Brain microvascular endothelial cell (primary cell): ENCODE results near the gene OSBPL2.

Experiments
- DNase-seq: peaks from one replicate; pipeline ENCODE4 v3.0.0-alpha.2; 2020
- H3K27ac ChIP-seq: fragments of 250-450 bp; sonication (Bioruptor Pico); 2 replicates; pipeline ENCODE4 v1.5.1; 2020; ENCODE audit warnings: mild to moderate bottlenecking, moderate library complexity
- H3K27me3 ChIP-seq: fragments of 250-450 bp; sonication (Bioruptor Pico); replicated peaks from 2 replicates; pipeline ENCODE4 v1.5.1; 2020; ENCODE audit warnings: mild to moderate bottlenecking
- H3K36me3 ChIP-seq: fragments of 250-450 bp; sonication (Bioruptor Pico); replicated peaks from 2 replicates; pipeline ENCODE4 v1.5.1; 2020; ENCODE audit warnings: mild to moderate bottlenecking
- H3K4me3 ChIP-seq: 2 replicates; pipeline ENCODE4 v1.5.1; 2011; ENCODE audit warnings: low read depth, mild to moderate bottlenecking, control low read depth, low read length, moderate library complexity
- CTCF ChIP-seq: IDR thresholded peaks from 2 replicates; pipeline ENCODE4 v1.5.1; 2011; ENCODE audit warnings: low read depth, mild to moderate bottlenecking, moderate library complexity, low read length, control low read depth, inconsistent platforms; ENCODE audit errors: missing control alignments
- in situ Hi-C: cut with HindIII; loops from 2 replicates; pipeline ENCODE4 v1.10.0; 2017; ENCODE audit warnings: low sequenced_read_pairs, low pct_ligation_motif_present

OSBPL2 gene

GRCh38 chr20:62337558-62338293, 99.4 kb downstream of the OSBPL2 start:
- H3K27ac ChIP-seq = no peak overlapping the region
- H3K27me3 ChIP-seq = no peaks in the 10 kb centered on the region
- H3K4me3 ChIP-seq = no peak overlapping the region
- in situ Hi-C loops = no loop called here
- no peak for DNase-seq
- no peak for TF ChIP-seq CTCF
- H3K36me3 ChIP-seq = peaks cover 42% of the 10 kb centered on the region

- peaks cover 38% of the 10 kb centered on the region for H3K36me3 ChIP-seq
- H3K27ac ChIP-seq = no peak overlapping the region
- in situ Hi-C loops = no loop called here
- no peak overlapping the region for H3K4me3 ChIP-seq
- DNase-seq = no peak
- H3K27me3 ChIP-seq = no peaks in the 10 kb centered on the region
- TF ChIP-seq CTCF = no peak
These were observed 99.9 kb downstream of the OSBPL2 start for GRCh38 chr20:62338294-62338620.

- H3K36me3 ChIP-seq = peaks cover 30% of the 10 kb centered on the region
- in situ Hi-C loops = no loop called here
- no peak for DNase-seq
- no peaks in the 10 kb centered on the region for H3K27me3 ChIP-seq
- no peak for TF ChIP-seq CTCF
- H3K27ac ChIP-seq = no peak overlapping the region
- H3K4me3 ChIP-seq = no peak overlapping the region
These were observed 101.3 kb downstream of the OSBPL2 start for GRCh38 chr20:62339647-62340062.

GRCh38 chr20:62342910-62343309, 104.6 kb downstream of the OSBPL2 start:
- no peak overlapping the region for H3K4me3 ChIP-seq
- H3K27me3 ChIP-seq = no peaks in the 10 kb centered on the region
- no peak for DNase-seq
- H3K36me3 ChIP-seq = peaks cover 45% of the 10 kb centered on the region
- TF ChIP-seq CTCF = no peak
- H3K27ac ChIP-seq = no peak overlapping the region
- in situ Hi-C loops = no loop called here

GRCh38 chr20:62344092-62344491, 105.8 kb downstream of the OSBPL2 start:
- no peak overlapping the region for H3K4me3 ChIP-seq
- peaks cover 46% of the 10 kb centered on the region for H3K36me3 ChIP-seq
- no peak for DNase-seq
- H3K27me3 ChIP-seq = no peaks in the 10 kb centered on the region
- in situ Hi-C loops = no loop called here
- TF ChIP-seq CTCF = no peak
- no peak overlapping the region for H3K27ac ChIP-seq

- no peak for DNase-seq
- Histone ChIP-seq H3K27me3 (no peaks in the 10 kb centered on the region), H3K27ac (no peak overlapping the region), H3K36me3 (peaks cover 44% of the 10 kb centered on the region), H3K4me3 (no peak overlapping the region)
- TF ChIP-seq CTCF = no peak
- in situ Hi-C loops = no loop called here
These were observed 106.5 kb downstream of the OSBPL2 start for GRCh38 chr20:62344782-62345181.
